HG03432 (cell line): ENCODE data around the gene PODNL1.

Experiments used
- ATAC-seq: cut with Tn5 transposase; IDR thresholded peaks from one replicate; pipeline ENCODE4 v1.9.1; 2021; ENCODE audit warnings: mild to moderate bottlenecking, moderate library complexity; ENCODE audit not compliant: unreplicated experiment

The PODNL1 gene

GRCh38 chr19:13938301-13939064, at the start of gene PODNL1:
PODNL1 (minus strand) TSS chr19:13938417; CDS start chr19:13938181, 236 bp downstream.
- ATAC-seq = no peak

DNA sequence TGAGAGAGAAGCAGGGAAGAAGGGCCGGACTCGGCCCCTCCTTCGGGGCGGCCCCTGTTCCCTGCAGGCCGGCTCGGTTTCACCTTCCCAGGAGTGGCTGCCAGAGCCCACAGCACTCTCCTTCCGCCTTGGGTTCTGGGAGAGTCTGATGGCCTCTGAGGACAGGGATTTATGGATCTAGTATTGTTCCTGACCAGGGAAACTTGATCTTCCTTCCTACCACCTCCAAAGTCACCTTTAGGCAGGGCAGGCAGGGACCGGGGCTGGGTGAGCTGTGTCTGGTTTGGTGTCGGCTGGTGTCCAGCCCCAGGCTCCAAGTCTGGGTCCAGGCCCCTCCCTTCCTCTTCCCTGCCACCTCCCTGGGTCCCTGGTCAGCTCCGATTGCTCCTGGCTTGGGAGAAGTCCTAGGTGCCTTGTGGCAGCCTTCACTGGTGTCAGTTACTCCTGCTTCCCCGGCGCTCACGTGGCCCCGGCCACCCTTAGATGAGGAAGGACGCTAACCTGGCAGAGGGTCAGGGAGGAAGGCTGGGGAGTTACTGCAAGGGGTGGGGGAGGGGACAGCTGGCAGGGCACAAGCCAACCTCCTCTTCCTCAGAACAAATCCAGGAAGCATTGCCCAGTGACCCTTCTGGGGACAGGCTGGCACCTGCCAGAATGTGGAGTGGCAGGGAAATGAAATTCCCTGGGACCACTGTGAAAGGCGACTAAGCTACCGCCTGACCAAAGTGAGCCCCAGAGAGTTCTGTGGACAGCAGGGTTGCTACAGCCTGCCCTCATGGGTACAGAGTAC, 49.1 kb upstream of the PODNL1 start:
- no peak for ATAC-seq

GRCh38 chr19:13986348-13986904, 48.2 kb upstream of the PODNL1 start:
- peak; percentile 84 for ATAC-seq

GRCh38 chr19:13985771-13986347, 47.6 kb upstream of the PODNL1 start:
- ATAC-seq = no peak

DNA sequence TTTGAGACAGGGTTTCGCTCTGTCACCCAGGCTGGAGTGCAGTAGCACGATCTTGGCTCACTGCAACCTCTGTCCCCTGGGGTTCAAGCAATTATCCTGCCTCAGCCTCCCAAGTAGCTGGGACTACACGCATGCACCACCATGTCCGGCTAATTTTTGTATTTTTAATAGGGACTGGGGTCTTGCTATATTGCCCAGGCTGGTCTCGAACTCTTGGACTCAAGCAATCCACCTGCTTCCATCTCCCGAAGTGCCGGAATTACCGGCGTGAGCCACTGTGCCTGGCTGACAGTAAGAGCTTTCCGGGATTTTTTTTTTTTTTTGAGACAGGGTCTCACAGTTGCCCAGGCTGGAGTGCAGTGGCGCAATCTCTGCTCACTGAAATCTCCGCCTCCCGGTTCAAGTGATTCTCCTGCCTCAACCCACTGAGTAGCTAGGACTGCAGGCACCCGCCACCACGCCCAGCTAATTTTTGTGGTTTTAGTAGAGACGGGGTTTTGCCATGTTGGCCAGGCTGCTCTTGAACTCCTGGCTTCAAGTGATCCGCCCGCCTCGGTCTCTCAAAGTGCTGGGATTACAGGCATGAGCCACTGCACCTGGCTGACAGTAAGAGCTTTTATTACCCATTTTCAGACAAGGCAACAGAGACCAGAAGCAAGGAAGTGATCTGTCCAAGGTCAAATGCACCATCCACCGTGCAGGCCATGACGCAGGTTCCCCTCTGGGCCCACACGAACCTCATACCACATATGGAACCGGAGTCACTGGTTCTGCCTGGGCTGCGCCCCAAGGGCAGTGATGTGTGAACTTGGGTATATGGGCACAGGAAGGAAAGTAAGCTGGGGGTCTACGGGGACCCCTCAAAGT, 46.9 kb upstream of the PODNL1 start:
- no peak for ATAC-seq

DNA sequence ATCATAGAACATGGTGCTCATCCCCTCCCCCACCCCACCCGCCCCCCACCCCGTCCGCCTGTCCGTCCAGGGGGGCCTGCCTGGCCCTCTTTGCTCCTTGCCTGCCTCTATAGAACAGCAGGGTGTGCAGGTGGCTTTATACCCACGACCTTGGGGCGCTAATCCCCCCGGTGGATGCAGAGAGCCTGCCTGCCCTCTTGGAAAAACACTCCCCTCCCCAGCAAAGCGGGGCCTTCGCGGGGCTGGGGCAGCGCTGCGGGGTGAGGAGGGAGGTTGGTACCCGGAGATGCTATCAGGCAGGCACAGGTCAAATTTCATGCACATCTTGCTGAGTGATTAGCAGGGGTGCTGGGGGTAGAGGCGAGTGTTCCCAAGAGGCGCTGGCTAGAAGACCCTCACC, 46.0 kb upstream of the PODNL1 start:
- no peak for ATAC-seq

DNA sequence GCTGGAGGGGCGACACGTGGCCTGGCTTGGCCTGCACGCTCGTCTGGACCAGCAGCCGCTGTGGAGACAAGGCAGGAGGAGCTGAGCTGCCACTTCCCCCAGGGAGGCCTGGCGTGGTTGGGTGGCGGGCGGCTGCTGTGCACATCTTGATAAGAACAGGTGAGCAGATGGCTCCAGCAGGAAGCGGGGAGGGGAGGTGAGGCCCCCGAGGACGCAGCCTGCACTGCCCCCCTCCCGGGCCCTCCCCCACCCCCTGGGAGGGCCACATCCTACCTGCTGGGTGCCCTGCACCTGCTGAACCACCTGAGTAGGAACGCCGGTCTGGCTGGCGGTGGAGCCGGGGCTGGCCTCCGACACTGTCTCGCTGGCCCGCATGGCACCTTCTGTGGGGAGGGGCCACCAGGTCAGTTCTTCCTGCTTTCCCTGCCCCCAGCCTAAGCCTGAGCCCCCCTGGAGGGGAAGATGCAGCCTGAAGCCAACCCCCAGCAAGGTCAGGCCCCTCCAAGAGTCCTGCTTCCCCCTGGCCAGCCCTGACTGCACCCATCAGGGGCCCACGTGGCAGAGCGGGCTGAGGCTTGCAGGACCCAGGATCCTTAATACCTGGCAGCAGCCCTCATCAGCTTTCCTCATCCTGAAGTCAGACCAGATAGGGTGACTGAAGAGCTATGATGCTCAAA, 45.1 kb upstream of the PODNL1 start:
- no peak for ATAC-seq

- no peak for ATAC-seq
Measured at GRCh38 chr19:13982773-13983172, 44.6 kb upstream of the PODNL1 start.

DNA sequence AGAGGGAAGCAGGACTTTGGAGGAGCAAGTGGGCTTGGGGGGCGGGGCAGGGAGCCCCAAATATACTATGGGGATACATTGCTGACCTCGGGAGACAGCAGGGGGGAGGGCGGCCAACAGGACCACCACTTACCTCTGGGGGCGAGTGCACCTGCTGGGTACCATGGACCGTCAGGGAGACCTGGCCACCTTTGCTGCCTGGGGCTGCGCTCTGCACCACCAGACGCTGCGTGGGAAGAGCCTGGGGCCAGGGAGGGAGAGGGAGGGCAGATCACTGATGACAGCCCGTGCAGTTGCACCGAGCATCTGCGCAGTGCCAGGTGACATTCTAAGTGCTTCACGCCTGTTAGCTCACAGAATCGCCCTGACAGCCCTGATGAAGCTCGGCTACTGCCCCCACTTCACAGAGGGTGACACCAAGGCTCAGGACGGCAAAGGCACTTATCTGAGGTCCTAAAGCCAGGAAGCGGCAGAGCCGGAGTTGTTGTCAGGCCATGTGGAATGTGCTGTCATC, 43.8 kb upstream of the PODNL1 start:
- no peak for ATAC-seq

GRCh38 chr19:13981467-13981866, 43.2 kb upstream of the PODNL1 start:
- ATAC-seq = no peak

DNA sequence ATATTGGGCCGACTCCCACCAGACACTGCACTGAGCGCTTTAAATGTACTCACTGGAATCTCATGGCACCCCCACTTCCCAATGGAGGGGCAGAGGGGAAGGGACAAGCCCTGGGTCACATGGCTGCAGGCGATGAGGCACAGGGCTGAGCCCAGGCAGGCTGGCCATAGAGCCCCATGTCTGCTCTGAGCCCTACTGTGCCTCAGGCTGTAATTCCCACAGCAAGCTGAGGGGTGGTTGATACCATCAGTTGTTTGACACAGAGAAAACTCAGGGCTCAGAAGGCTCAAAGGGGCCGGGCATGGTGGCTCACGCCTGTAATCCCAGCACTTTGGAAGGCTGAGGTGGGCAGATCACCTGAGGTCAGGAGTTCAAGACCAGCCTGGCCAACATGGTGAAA, 42.8 kb upstream of the PODNL1 start:
- no peak for ATAC-seq

- no peak for ATAC-seq
Measured at GRCh38 chr19:13980340-13980739, 42.1 kb upstream of the PODNL1 start.

- no peak for ATAC-seq
Measured at GRCh38 chr19:13979686-13980085, 41.5 kb upstream of the PODNL1 start.

GRCh38 chr19:13979244-13979615, 41.0 kb upstream of the PODNL1 start:
- no peak for ATAC-seq

- ATAC-seq = no peak
Measured at GRCh38 chr19:13978351-13979243, 40.4 kb upstream of the PODNL1 start.

- ATAC-seq = no peak
Measured at GRCh38 chr19:13977803-13978202, 39.6 kb upstream of the PODNL1 start.

GRCh38 chr19:13976446-13976845, 38.2 kb upstream of the PODNL1 start:
- ATAC-seq = no peak

DNA sequence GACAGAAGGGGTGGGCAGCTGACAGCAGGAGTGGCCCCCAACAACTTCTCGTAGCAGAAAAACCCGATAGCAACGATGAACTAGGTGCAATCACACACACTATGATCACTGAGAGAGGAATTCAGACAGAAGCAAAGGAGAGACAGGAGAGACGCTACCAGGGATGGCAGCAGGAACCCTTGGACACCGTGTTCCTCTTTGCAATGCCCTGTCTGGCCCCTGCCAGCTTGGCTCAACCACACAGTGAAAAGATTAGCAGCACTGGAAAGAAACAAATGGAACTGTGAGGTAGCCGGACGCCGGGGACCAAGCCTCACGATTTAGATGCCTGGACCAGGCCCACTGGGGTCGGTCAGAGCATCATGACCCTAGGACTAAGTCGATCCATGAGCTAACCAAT, 37.7 kb upstream of the PODNL1 start:
- ATAC-seq = no peak

- no peak for ATAC-seq
Measured at GRCh38 chr19:13974073-13974472, 35.9 kb upstream of the PODNL1 start.
